ENCODE measurements around the gene KANK3.

KANK3 gene

DNA sequence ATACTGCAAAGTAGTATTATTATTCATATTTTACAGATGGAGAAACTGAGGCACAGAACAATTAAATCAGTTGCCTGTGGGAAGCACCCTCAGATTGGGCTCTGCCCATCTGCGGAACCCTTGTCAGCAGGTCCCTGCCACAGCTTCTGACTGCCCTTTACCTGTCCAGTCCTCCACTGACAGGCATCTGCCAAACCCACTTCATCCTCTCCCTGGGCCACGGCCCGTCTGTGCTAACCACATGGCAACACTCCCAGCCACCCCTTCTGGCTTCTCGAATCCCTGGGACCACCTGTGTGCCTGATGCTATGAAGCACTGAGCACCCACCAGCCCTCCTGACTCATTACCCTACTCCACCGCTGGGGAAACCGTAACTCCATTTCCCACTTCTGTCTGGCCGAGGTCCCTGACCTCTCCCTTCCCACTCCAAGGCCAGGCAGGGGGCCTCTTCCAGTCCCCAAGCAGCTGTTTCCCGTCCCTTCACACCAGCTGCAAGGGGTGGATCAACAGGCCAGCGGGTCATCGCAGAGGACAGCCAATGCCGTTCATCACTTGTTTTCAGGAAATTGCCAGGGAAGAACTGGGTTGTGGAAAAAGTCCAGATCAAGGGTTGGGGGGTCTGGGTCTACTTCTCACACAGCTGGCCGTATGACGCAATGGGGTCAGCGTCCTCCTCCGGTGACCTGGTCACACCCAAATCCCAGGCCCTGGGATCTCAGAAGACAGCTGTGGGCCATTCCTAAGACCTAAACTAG, 2.5 kb downstream of the KANK3 start:
- no peak overlapping the region for H3K4me3 ChIP-seq (ENCODE audit: low read depth, low read length)

GRCh38 chr19:8338835-8339234, 4.2 kb downstream of the KANK3 start:
- no peak overlapping the region for H3K4me3 ChIP-seq (ENCODE audit: low read depth, low read length)

GRCh38 chr19:8337728-8338127, 5.3 kb downstream of the KANK3 start:
- no peak overlapping the region for H3K4me3 ChIP-seq (ENCODE audit: low read depth, low read length)

DNA sequence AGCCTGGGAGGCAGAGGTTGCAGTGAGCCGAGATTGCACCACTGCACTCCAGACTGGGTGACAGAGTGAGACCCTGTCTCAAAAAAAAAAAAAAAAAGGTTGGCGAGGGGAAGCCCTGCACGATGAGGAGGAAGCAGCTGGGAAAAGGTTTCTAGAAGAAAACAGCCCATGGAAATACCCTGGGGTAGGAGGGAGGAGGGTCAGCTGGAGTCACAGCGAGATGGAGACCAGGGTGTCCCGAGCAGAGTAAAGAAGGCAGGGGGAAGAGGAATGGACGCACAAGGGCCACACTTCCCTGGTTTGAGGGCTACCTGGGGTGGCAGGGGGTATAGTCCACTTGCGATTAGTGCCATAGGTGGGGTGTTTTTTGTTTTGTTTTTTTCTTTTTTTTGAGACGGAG, 6.4 kb downstream of the KANK3 start:
- no peak overlapping the region for H3K4me3 ChIP-seq (ENCODE audit: low read depth, low read length)

- no peak overlapping the region for H3K4me3 ChIP-seq (ENCODE audit: low read depth, low read length)
Measured at GRCh38 chr19:8336072-8336569, 6.9 kb downstream of the KANK3 start.

DNA sequence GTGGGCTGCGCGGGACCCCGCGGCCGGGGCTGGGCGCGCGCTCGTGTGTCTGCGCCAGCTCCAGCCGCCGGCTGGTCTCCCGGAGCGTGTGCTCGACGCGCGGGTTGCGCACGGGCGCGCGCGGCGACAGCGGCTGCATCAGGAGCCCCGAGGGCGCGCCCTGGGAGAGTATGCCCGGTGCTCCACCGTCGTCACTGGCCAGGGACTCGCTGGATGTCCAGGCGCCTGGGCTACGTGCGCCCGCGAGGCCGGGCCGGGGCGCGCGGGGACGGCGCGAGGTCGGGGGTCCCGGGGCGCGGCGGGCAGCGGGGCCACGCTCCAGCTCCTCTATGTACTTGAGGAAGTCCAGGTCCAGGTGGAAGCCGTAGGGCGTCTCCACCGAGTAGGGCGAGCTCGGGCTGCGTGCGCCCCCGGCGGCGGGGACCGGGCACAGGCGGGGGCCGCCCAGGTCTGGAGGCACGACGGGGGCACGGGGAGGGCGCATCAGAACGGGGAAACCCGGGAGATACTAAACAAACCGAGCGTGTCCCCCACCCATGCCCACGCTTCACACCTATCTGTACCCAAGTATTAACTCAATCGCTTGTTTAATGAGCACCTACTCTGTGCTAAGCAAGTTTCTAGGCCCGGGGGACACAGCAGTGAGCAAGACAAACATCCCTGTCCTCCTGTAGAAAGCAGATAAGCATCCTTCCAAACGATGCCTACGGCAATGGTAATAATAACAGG, 7.6 kb downstream of the KANK3 start:
- peak overlapping the region; percentile 42 for H3K4me3 ChIP-seq (ENCODE audit: low read depth, low read length)

GRCh38 chr19:8334458-8335342, 8.4 kb downstream of the KANK3 start:
- H3K4me3 ChIP-seq (ENCODE audit: low read depth, low read length) = peak overlapping the region; percentile 42

GRCh38 chr19:8333767-8334457, 9.2 kb downstream of the KANK3 start:
- H3K4me3 ChIP-seq (ENCODE audit: low read depth, low read length) = peak overlapping the region; percentile 18

DNA sequence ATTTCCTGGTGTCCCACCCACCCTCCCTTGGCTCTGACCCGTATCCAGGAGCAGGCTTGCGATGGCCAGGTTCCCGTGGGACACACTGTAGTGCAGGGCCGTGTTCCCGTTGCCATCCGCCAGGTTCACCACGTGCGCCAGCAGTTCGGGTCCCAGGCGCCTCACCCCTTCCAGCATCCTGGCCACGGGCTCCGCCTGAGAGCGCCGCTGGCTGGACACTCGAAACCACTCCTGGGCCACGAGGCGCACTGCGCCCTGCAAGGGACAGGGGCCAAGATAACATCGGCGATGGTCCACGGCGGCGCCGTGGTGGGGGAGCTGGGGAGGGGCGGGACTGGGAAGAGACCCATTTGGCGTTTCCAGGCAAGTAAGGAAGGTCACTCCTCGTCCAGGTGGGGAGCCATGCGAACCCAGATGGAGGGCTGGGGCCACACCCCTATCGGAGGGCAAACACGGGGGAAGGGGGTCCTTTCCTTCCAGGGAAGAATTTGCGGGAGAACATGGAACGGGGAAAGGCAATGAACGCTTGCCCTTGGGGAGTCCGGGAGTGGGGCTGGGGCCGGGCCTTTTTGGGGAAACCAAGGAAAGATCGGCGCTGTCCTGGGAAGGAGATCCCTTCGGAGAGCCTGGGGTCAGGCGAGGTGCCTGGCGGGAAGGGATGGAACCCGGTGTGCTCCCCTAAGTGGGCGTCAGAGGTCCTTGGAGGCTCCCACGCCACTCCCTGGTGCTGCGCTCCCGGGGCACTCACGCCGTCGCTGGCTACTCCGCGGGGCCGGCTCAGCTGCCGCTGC, 9.9 kb downstream of the KANK3 start:
- H3K4me3 ChIP-seq (ENCODE audit: low read depth, low read length) = peak overlapping the region; percentile 18

GRCh38 chr19:8331263-8331845, 11.7 kb downstream of the KANK3 start:
- H3K4me3 ChIP-seq (ENCODE audit: low read depth, low read length) = no peak overlapping the region

- no peak overlapping the region for H3K4me3 ChIP-seq (ENCODE audit: low read depth, low read length)
Measured at GRCh38 chr19:8329996-8330395, 13.1 kb downstream of the KANK3 start.

DNA sequence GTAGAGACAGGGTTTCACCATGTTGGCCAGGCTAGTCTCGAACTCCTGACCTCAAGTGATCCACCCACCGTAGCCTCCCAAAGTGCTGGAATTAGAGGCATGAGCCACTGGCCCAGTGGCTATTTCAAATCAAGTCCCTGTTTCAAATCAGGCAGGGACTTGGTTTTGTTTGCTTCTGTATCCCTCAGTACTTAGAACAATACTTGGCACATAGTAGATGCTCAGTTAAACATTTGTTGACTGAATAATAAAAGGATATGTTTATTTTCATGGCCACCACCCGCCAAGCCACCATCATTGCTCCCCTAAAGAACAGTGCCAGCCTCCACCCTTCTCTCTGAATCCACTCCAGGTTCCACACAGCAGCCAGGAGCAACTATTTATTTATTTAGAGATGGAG, 17.6 kb downstream of the KANK3 start:
- no peak overlapping the region for H3K4me3 ChIP-seq (ENCODE audit: low read depth, low read length)

DNA sequence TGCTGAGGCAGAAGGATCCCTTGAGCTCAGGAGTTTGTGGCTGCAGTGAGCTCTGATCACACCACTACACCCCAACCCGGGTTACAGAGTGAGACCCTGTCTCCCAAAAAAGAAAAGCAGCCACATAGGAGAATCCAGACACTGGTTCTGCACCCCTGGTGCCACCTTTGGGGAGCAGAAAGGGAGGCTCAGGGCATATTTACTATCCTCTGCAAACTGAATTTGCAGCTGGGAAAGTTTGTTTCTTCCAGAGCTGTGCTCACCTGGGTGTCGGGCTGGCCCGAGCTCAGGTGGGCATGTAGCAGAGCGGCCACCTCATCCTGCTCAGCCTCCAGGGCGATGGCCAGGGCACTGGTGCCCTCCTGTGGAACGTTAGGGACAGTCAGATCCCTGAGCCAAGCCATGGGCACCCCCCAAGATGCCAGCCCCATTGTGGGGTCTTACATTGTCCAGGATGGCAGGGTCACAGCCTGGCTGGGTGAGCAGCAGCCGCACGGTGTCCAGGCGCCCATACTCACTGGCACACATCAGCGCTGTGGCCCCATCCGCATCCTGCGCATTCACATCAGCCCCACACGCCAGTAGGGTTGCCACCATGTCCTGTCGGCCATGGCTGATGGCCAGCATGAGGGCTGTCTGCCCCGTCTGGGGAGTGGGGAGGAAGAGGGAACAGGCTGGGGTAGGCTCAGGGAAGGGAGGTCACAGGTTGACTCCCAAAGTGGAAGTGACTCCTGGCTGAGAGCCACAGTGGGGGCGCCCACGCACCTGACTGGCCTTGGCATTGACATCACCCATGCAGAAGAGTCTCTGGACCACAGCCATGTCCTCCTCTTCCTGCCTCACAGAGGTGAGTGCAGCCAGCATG, 18.6 kb downstream of the KANK3 start:
- H3K4me3 ChIP-seq (ENCODE audit: low read depth, low read length) = no peak overlapping the region

DNA sequence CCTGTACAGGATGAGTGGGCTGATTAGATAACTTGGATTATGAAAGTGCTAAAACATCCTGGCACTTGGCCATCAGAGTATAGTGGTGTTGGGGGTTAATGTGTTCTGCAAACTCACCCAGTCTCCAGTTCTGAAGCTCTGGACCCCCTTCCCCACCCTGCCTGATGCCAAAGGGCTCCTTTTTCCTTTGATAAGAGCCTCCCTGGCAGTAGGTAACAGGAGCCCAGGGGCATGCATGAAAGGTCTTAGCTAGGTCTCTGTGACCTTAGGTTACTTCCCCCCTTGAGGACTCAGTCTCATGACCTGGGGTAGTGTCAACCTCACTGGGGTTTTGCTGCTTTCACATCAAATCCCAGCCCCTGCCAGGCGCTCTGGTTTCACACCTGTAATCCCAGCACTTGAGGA, 19.3 kb downstream of the KANK3 start:
- no peak overlapping the region for H3K4me3 ChIP-seq (ENCODE audit: low read depth, low read length)

DNA sequence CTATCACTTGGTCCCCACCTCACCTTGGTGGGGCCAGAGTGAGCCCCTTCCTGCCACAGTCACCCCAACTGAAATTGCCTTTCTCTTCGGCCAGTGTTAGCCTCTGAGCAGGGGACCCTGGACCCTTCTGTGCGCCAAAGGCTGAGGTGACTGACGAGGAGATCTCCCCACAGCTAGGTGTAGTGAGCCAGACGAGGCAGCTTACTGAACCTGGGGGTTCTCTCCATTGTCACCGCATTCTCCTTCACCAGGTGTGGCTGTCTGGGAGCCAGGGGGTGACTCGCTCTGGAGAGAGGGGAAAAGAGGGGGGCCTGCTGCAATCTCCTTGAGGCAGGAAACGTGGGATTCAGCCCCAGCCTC, 20.4 kb downstream of the KANK3 start:
- H3K4me3 ChIP-seq (ENCODE audit: low read depth, low read length) = peak overlapping the region; percentile 80

GRCh38 chr19:8321986-8322637, 20.9 kb downstream of the KANK3 start:
- peak overlapping the region; percentile 80 for H3K4me3 ChIP-seq (ENCODE audit: low read depth, low read length)

- H3K4me3 ChIP-seq (ENCODE audit: low read depth, low read length) = peak within 1 kb of the TSS; percentile 80
Measured at GRCh38 chr19:8321067-8321985, 21.7 kb downstream of the KANK3 start, which contains the start of the genes NDUFA7 and RPS28. Gene NDUFA7 (minus strand): TSS chr19:8321375. CDS start chr19:8321358, 17 bp downstream. Gene RPS28 (plus strand): TSS chr19:8321496. CDS start chr19:8321531, 35 bp downstream.
